Islet precursor cell (in vitro differentiated cells): ENCODE measurements around the gene PPFIA2.
A peak's percentile ranks its signal among the peaks of the same experiment; 100 is the strongest.

Experiments used
- DNase-seq: peaks from one replicate; pipeline ENCODE4 v3.0.0-alpha.2; 2018

Gene PPFIA2

GRCh38 chr12:81333812-81334211 is 425.3 kb downstream of the PPFIA2 start:
- no peak for DNase-seq

- no peak for DNase-seq
These were observed 427.1 kb downstream of the PPFIA2 start for GRCh38 chr12:81332054-81332453.

GRCh38 chr12:81330480-81330879 is 428.7 kb downstream of the PPFIA2 start:
- DNase-seq, result no peak

- DNase-seq, result peak; percentile 72
These were observed 430.1 kb downstream of the PPFIA2 start for GRCh38 chr12:81329085-81329484.

- DNase-seq, result no peak
These were observed 431.7 kb downstream of the PPFIA2 start for GRCh38 chr12:81327425-81327824.

- DNase-seq, result no peak
These were observed 434.1 kb downstream of the PPFIA2 start for GRCh38 chr12:81325086-81325485.

- DNase-seq, result no peak
These were observed 444.1 kb downstream of the PPFIA2 start for GRCh38 chr12:81314903-81315531.

- no peak for DNase-seq
These were observed 455.2 kb downstream of the PPFIA2 start for GRCh38 chr12:81303935-81304334.

GRCh38 chr12:81300454-81300853 is 458.7 kb downstream of the PPFIA2 start:
- no peak for DNase-seq

GRCh38 chr12:81297601-81298000 is 461.5 kb downstream of the PPFIA2 start:
- no peak for DNase-seq

GRCh38 chr12:81296556-81297305 is 462.4 kb downstream of the PPFIA2 start:
- DNase-seq, result no peak

- DNase-seq, result no peak
These were observed 463.9 kb downstream of the PPFIA2 start for GRCh38 chr12:81295251-81295650.

- no peak for DNase-seq
These were observed 464.6 kb downstream of the PPFIA2 start for GRCh38 chr12:81294325-81295190.

- no peak for DNase-seq
These were observed 470.5 kb downstream of the PPFIA2 start for GRCh38 chr12:81288651-81289050.

GRCh38 chr12:81284137-81284536 is 475.0 kb downstream of the PPFIA2 start:
- DNase-seq, result peak; percentile 94

GRCh38 chr12:81274637-81275529 is 484.3 kb downstream of the PPFIA2 start:
- no peak for DNase-seq

GRCh38 chr12:81270385-81270784 is 488.8 kb downstream of the PPFIA2 start:
- no peak for DNase-seq

- no peak for DNase-seq
These were observed 496.1 kb downstream of the PPFIA2 start for GRCh38 chr12:81263072-81263471.

- DNase-seq, result no peak
These were observed 497.5 kb downstream of the PPFIA2 start for GRCh38 chr12:81261508-81262207.

GRCh38 chr12:81259360-81259759 is 499.8 kb downstream of the PPFIA2 start:
- no peak for DNase-seq

- DNase-seq, result no peak
These were observed 501.1 kb downstream of the PPFIA2 start for GRCh38 chr12:81257947-81258551.
